Cortex of kidney (tissue), 1 donor: ENCODE results near the gene KIF1A.
"Not testable (repeated sequence)": the region's sequence is repeated elsewhere in the genome, so short reads cannot be mapped to it uniquely, and the experiment has no call there.

Source experiments
- DNase-seq: peaks from one replicate; lab custom pipeline; 2025; lab: John Stamatoyannopoulos, UW

The KIF1A gene

DNA sequence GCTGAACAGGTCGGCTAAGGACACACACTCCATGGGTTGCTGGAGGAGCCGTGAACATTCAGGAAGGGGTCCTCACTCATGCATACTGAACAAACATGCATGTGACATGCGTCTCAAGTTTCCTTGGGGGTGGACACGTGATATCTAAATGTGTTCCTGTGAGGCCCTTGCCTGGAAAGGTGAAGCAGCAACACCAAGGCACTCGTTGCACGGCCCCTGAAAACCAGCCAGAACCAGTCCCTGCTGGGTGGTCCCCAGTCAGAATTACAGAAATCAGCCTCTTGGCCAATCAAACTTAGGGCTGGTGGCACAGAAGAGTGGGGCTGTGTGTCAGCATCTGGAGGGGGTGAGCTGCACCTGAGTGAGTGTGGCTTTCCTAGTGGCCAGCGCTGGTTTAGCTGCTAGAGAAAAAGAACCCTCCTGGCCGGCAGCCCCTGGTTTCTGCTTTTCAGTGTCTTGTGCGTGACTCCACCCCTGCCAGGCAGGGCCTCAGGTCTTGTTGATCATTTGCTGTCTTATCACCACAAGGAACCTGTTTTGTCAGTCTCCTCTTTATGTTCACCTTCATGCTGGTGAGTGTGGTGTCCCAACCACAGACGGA, 134.1 kb downstream of the KIF1A start:
- no peak for DNase-seq

DNA sequence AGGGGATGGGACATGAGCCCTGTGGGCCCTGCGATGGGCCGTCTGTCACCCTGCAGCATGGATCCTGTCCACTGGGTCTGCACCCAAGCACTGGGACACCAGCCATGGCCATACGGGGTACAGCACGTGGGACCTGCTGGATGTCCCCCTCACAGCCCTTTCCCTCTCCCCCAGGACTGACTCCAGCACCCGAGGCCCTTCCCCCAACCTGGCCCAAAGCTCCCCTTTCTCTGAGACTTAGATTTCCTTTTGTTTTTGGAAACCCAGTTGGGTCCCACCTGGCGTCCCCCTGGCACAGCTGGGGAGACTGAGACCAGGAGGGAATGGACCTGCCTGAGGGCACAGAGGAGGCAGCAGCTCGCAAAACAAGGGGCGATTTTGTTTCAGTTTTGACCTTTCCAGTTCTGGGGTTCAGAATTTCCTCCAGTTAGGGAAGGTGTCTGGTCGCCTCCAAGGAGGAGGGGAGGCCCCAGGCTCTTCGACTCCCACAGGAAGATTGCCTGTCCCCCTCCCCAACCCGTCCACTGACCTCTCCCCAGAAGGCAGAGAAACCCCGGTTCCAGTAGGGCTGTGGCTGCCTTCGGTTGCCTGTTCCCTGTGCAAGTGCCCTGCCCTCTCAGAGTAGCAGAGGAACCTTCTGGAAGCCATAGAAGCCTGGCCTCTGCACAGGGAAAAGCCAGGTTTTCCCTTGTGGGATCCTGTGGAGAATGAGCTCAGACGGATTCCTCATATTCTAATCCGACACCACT, 135.9 kb downstream of the KIF1A start:
- not testable (repeated sequence) for DNase-seq

DNA sequence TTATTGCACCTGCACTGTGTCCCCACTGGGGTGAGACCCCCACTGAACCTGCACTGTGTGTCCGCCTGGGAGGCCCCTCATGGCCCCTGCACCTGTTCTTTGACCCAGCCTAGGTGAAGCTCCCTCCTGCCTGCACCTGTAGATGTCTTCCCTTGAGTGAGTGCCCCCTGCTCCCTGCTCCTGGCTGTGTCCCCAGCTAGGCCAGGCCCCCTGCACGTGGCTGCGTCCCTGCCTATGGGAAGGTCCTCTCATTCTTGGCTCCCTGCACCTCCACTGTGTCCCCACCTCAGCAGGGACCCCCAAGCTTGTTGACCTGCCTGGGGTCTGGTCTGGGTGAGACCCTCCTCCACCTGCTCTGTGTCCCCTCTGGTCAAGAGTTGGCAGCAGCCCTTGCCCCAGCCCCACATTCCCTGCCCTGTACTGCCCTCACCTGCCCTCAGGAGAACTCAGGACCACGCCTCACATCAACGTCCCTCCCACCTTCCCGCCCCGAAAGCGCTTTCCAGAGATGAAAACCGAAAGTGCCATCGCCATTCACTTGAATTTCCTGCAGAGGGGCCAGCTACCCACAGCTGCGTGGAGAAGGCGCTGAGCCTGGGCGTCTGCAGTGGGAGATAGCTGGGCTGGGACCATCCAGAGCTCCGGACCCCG, 136.6 kb downstream of the KIF1A start:
- DNase-seq, result not testable (repeated sequence)

DNA sequence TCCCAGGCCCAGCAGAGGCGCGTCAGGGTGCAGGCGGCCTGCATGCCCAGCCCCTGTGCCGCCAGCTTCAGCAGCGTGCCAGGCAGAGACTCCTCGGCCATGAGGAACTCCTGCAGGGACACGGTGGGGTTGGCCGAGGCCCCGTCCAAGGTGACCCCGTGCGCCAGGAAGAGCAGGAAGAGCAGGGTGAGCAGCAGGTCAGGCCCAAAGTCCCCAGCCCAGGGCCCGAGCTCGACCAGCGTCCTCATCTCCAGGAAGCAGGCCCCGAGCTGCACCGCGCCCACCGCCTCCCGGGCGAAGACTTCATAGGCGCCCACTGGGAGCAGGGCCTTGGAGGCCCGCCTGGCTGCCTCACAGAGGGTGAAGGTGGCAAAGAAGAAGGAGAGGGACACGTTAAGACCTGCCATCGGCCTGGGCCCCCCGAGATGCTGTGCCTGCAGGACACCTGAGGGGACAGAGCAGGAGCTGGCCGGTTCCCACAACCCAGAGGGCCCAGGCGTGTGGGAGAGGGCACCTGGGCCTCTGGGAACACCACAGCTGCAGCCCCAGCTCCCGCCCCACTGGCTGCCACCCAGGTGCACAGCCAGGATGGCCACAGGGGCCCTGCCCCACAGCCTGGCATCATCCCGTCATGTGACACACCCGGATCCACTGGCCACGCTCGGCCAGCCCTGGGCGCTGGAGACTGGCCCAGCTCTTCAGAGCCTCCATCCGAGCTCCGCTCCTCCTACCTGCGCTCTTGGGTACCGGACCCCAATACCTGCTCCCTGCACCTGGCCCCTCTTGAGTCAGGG, 137.4 kb downstream of the KIF1A start, which contains the start of gene AQP12B:
Gene AQP12B (minus strand): TSS at position 455 of the 794 bp plus-strand sequence. CDS start 48 bp downstream, at position 407.
- DNase-seq, result not testable (repeated sequence)

DNA sequence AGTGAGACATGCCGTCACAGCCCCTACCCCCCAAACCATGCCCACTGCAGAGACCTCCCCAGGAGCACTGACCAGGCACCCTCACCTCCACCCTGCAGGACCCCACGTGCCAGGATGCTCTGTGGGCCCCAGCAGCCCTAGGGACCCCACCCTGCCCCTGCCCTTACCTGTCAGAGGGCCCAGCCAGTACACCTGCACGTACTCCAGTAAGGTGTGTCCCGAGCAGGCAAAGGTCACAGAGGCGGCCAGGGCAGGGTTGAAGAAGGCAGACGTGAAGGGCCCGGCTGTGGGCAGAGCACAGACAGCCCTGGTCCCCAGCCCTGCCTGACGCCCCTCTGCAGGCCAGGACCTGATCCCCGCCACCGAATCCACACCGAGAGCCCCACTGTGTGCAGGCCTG, 139.8 kb downstream of the KIF1A start:
- not testable (repeated sequence) for DNase-seq

DNA sequence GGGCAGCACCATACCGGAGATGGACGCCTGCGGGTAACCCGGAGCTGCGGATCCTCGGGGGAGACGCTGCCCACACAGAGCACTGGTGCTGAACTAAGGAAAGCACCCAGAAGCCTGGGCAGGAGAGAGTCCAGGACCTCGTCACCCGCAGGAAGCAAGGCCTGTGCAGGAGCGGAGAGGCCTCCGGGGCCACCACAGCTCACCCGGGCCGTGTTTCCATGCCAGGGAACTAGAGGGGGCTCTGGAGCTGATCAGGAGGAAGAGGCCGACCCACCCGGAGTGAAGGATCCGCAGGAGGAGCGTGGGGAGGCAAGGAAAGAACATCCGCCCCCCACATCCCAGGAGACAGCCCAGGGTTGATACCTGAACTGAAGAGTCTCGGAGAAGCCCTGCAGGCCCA, 141.1 kb downstream of the KIF1A start:
- DNase-seq, result not testable (repeated sequence)

DNA sequence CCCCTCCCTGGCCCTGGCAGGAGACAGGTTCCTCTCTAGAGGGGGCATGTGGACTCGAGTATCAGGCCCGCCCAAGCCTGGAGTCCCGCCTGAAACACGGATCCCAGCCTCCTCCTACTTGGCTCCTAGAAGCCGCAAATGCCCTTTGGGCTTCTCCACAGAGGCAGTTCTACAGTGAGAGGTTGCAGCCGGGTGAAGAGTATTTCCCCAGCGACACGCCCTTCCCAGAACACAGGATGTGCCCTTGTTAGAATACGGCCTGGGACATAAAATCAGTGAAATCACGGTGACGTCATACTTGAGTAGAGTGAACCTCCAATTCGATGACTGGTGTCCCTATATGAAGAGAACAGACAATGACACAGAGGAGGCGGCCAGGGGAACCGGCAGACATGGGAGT, 142.0 kb downstream of the KIF1A start:
- DNase-seq, result not testable (repeated sequence)

DNA sequence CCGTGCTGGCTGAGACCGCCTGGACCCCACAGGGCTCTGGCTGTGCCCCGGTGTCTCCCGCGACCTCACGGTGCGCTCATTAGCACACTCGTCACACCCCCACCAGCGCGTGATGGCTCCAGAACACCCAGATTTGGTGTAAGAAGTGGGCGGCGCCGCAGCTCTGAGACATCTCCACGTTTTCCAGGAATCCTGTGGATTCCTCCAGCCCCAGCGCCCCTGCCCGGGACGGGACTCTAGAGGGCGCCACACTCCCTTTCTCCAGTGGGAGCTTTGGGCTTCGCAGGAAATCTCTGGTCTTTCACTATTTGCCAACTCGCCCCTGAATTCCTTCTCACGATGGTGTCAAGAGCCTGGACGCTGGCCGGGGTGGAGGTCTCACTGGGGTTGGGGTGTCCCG, 144.7 kb downstream of the KIF1A start:
- DNase-seq, result not testable (repeated sequence)

DNA sequence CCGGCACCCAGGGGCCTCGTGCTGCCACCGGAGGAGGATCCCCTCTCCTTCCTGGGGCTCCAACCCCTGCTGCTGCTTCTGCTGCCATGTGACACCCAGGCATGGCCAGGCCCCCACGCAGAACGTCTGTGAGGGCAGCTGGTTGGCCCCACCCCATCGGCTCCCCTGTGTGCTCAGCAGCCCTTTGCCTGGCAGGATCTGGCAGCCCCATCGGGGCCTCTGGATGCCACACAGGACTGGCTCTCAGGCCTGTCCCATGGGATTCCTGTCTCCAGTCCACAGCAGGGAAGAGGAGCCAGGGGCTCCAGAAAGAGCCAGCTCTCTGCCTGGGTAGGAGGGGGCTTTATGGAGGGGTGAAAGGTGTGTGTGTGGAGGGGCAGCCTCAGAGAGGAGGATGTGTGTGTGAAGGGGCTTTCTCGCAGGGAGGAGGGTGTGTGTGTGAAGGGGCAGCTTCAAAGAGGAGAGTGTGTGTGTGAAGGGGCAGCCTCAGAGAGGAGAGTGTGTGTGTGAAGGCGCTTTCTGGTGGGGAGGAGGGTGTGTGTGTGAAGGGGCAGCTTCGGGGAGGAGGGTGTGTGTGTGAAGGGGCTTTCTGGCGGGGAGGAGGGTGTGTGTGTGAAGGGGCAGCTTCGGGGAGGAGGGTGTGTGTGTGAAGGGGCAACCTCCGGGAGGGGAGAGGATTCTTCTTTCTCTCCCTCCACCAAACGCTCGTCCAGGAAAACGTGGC, 145.4 kb downstream of the KIF1A start:
- not testable (repeated sequence) for DNase-seq

DNA sequence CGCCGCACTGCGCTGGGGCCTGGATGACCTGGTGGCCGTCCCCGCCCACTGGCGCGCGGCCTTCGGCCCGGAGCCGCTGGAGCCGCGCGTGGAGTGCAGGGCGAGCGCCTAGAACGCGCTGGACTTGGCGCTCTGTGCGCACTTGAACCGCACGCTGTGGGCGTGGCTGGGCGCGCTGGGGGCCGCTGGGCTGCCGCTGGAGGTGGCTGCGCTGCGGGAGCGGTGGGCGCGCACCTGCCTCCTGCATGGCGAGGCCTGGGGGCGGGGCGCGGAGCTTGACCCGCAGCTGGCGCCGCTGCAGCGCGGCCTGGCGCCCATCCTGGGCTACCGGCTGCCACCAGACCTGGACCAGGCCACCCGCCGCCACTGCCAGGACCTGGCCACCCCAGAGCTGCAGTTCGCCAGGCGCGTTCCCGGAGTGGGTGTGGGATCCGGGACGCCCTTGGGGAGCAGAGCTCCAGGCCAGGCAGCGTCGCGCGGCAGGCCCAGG, 147.3 kb downstream of the KIF1A start:
- DNase-seq, result no peak

DNA sequence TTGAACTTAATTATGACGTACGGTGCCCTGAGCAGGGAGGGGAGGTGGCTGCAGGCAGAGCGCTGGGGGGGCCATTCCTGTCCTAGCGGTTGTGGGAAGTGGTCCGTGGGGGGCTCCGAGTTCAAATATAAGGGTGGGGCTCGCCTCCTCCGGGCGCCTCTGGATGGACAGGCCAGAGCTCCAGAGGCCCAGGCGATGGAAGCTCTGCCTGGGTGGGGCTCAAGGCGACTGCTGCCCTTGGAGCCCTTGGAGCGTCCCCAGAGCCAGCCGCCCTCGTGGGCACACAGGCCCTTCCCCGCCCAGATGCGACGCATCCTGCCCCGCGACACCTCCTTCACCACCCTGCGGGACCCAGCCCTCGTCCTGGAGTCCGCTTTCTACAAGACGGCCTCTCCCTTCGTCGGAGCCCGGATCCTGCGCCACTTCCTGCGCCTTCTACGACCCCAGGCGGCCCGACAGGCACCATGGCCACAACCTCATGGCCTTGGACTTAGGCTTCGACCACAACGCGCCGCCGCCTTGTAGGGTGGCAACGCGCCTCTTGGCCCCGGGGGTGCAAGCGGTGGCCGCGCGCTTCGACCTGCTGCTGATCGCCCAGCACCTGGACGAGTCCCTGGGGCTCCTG, 147.8 kb downstream of the KIF1A start:
- no peak for DNase-seq

DNA sequence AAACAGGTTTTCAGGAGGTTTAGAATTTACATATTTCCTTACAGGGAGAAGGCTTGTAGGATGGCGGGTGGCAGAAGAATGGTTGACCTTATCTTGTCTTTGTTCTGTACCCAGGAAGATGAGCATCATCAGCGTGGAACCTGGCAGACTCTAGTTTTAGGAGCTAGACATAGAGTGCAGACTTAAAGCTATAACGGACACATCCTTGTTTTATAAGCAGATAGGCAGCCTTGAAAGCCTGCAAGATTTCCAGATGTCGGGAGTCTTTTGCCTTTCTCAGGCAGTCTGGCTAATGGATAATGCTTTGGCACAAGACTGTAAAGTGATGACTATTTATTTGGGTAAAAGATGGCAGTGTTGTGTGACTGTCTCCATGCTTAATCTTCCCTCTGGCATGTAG, 149.1 kb downstream of the KIF1A start:
- no peak for DNase-seq

DNA sequence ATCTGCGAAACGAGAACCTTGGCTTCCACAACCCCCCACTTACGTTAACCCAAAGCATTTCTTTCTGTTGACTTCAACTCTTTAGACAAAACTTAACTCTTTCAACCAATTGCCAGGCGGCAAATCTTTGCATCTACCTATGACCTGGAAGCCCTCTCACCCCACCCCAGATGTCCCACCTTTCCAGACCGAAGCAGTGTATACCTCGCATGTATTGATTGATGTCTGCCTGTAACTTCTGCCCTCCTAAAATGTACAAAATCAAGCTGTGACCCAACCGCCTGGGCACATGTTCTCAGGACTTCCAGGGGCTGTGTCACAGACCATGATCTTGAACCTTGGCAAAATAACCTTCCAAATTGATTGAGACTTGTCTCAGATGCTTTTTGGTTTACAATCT, 149.6 kb downstream of the KIF1A start:
- DNase-seq, result no peak

DNA sequence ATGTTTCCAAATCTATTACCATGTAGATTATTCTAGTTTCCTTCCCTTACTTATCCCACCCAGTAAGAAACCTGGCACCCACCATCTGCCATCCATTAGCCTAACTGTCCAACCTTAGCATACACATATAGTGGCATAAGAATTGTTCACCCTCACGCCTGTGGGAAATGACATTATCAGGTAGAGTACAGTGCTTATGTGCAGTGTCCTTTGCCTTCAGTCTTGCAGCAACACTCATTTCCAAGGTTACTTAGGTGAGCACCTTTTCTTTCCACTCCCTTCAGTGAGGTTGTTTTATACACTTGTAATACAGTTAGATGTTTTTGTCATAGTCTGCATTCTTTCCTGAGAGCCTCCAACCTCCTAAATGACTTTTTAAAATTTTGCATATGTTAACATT, 155.4 kb downstream of the KIF1A start:
- no peak for DNase-seq
